PFSK-1 (cell line): Measurements from ENCODE around the gene RAB19. TPM values are rescaled to one million over a fixed set of nuclear protein-coding genes. Genes with fewer than 3 reads are reported as not detected.

Experiments
- FOXP2 ChIP-seq: optimal IDR thresholded peaks from 2 replicates; pipeline ENCODE3; 2011; ENCODE audit warnings: borderline replicate concordance, control low read depth, inconsistent platforms; ENCODE audit not compliant: insufficient read depth; ENCODE audit errors: extremely low read length, extremely low read depth
- POLR2AphosphoS5 ChIP-seq: IDR thresholded peaks from 2 replicates; pipeline ENCODE4 v1.6.1; 2012; ENCODE audit warnings: low read depth, mild to moderate bottlenecking, control low read depth, low read length, moderate library complexity
- SIN3A ChIP-seq: IDR thresholded peaks from 2 replicates; pipeline ENCODE4 v1.6.1; 2012; ENCODE audit warnings: mild to moderate bottlenecking, low read length, moderate library complexity, borderline replicate concordance; ENCODE audit not compliant: insufficient read depth
- TAF1 ChIP-seq: IDR thresholded peaks from 2 replicates; pipeline ENCODE4 v1.6.1; 2012; ENCODE audit warnings: low read length, control low read depth, borderline replicate concordance; ENCODE audit not compliant: insufficient read depth
- polyA plus RNA-seq: library from polyadenylated mRNA; unstranded; fragments of >200 nt; gene quantifications from one replicate; pipeline ENCODE4 v1.2.1, GENCODE V29; 2012; ENCODE audit warnings: low read depth, missing spikeins; ENCODE audit not compliant: insufficient read length
- TF ChIP-seq, protein P1 (sequence below), 2 experiments: IDR thresholded peaks; 2 replicates each; pipeline versions ENCODE4 v1.6.1 to v1.8.0; 2011 to 2012; ENCODE audit warnings: low read depth in 2 of 2, low read length in 2 of 2, control low read depth in 1 of 2, inconsistent platforms in 1 of 2, mild to moderate bottlenecking in 1 of 2, moderate library complexity in 1 of 2; ENCODE audit not compliant: insufficient read depth in 1 of 2

Gene RAB19, protein sequence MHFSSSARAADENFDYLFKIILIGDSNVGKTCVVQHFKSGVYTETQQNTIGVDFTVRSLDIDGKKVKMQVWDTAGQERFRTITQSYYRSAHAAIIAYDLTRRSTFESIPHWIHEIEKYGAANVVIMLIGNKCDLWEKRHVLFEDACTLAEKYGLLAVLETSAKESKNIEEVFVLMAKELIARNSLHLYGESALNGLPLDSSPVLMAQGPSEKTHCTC
- not detected for polyA plus RNA-seq

DNA sequence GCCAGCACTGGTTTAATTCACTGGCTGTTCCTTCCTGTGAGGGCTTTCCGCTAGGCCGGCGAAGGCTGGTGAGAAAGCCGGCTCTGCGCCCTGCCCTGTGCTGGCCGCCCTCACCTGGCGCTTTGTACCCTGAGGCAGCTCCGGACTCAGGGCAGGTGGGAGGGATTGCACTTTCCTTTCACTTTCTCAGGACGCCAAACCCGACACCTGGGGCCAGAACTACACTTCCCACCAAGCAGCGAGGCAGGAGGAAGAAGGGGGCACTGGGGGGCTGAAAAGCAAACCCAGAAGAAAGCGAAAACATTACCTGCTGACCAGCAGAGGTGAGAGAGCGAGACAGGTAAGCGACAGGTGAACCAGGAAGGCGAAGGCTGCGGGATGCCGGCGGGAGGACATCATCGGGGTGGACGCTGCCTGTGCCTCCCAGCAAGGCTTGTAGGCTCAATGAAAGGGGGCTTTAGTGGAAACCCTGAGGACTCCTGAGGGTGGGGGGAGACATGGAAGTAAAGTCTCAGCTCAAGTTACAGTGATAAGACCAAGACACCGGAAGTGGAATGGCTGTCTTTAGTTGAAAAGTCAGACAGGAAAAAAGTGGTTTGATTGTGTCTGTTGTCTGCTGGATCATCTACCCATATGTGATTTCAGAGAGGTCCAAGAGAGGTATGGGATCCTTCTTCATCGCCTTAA lies at the start of gene RAB19:
Gene RAB19, plus strand, starts transcription at position 181 of the 687 bp plus-strand sequence. CDS start 3,589 bp downstream, outside the sequence.
- TF ChIP-seq, protein P1, sequence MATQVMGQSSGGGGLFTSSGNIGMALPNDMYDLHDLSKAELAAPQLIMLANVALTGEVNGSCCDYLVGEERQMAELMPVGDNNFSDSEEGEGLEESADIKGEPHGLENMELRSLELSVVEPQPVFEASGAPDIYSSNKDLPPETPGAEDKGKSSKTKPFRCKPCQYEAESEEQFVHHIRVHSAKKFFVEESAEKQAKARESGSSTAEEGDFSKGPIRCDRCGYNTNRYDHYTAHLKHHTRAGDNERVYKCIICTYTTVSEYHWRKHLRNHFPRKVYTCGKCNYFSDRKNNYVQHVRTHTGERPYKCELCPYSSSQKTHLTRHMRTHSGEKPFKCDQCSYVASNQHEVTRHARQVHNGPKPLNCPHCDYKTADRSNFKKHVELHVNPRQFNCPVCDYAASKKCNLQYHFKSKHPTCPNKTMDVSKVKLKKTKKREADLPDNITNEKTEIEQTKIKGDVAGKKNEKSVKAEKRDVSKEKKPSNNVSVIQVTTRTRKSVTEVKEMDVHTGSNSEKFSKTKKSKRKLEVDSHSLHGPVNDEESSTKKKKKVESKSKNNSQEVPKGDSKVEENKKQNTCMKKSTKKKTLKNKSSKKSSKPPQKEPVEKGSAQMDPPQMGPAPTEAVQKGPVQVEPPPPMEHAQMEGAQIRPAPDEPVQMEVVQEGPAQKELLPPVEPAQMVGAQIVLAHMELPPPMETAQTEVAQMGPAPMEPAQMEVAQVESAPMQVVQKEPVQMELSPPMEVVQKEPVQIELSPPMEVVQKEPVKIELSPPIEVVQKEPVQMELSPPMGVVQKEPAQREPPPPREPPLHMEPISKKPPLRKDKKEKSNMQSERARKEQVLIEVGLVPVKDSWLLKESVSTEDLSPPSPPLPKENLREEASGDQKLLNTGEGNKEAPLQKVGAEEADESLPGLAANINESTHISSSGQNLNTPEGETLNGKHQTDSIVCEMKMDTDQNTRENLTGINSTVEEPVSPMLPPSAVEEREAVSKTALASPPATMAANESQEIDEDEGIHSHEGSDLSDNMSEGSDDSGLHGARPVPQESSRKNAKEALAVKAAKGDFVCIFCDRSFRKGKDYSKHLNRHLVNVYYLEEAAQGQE (IDR thresholded peaks at IDR 0.05; ENCODE audit: insufficient read depth in 1 of 2, low read depth in 2 of 2, low read length in 2 of 2) = no peak
- TF ChIP-seq SIN3A = no peak
- TF ChIP-seq TAF1 = no peak
- TF ChIP-seq FOXP2 = no peak
- TF ChIP-seq POLR2AphosphoS5 = no peak

DNA sequence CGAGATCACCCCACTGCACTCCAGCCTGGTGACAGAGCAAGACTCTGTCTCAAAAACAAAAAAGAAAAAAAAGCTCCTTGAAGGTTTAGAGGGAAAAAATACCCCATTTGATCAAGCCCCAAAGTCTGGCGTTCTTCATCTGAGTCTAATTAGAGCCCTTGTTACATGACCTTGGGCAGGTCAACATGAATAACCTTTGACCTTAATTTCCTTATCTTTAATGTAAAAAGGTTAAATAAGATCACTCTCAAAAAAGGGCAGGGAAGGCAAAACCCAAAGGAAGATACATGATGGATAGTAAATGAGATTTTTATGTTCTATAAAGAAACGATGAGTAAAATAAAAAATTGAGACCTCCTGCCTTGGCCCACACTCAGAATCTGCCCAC lies 45.8 kb upstream of the RAB19 start:
- TF ChIP-seq, protein P1 (IDR thresholded peaks at IDR 0.05; ENCODE audit: insufficient read depth in 1 of 2, low read depth in 2 of 2, low read length in 2 of 2) = no peak
- TF ChIP-seq SIN3A (no peak), TAF1 (no peak), POLR2AphosphoS5 (no peak), FOXP2 (no peak)

DNA sequence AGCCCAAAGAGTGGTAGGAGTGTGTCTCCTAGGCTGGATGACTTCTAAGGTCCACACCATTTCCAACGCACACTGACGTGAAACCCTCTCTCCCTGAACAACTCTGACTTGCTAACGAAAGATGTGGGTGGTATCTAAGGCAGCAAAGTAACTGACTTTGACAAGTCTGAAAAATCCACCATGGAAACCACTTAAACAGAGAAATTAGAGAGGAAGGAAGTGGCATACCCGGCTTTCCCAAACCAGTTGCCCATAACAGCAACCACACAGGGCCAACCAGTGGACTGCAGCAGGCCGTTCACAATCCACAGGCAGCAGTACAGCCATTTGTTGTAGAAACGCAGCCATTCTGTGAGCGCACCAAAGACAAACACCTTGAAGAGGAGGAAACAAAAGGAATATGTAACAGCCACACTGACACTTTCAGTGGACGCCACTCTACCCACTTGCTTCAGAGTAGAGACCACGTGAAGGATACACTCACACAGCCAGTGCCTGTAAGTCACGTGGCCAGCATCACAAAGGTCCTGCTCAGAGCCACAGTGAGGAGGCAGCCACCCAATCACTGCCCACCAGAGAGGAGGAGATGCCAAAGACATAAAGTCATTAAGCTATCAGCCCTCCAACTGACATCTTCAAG lies 45.3 kb upstream of the RAB19 start:
- TF ChIP-seq TAF1 (no peak), POLR2AphosphoS5 (no peak), FOXP2 (no peak), SIN3A (no peak)
- TF ChIP-seq, protein P1 (IDR thresholded peaks at IDR 0.05; ENCODE audit: insufficient read depth in 1 of 2, low read depth in 2 of 2, low read length in 2 of 2) = no peak

DNA sequence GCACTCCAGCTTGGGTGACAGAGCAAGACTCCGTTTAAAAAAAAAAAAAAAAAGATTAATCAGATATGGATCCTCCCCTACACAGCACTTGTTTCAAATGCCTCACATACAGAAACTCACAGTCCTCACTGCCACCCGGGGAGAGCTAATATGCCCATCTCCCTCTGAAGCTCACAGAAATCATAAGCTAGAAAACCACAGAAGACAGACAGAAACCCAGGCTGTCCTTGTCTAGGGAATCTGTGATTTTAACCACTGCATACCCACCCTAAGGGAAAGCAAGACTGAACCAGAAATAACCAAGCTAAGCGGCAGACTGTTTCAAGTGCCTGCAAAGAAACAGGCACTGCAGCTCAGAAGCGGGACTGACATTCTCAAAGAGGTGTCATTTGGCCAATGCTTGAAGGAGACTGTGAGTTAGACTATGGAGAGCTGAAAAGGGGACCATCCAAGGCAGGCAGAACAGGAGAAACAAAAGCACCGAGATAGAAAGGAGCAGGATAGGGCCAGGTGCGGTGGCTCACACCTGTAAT lies 43.1 kb upstream of the RAB19 start:
- TF ChIP-seq SIN3A (no peak), FOXP2 (no peak), POLR2AphosphoS5 (no peak), TAF1 (no peak)
- TF ChIP-seq, protein P1 (IDR thresholded peaks at IDR 0.05; ENCODE audit: insufficient read depth in 1 of 2, low read depth in 2 of 2, low read length in 2 of 2) = no peak
